ENCODE data around the gene NOS3.

The NOS3 gene

DNA sequence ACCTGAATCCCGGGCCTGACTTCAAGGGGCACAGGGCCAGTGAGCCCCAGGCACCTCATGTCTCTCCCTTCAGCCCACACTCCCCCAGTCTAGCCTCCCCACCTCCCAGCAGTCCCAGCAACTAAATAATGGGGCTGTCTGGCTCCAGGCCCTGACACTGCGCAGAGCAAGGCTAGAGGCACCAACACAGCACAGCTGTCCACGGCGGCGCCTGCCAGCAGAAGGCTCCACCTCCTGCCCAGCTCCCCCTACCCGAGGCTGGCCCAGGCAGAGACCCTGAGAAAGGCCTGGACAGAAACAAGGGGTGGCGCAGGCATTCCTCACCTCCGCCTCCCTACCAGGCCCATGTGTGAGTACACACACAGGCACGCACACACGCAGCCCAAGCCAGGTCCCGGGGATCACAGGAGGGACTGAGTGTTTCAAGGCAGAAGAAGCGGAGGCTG lies 18.8 kb upstream of the NOS3 start:
- H3K27ac ChIP-seq, result no peak overlapping the region

DNA sequence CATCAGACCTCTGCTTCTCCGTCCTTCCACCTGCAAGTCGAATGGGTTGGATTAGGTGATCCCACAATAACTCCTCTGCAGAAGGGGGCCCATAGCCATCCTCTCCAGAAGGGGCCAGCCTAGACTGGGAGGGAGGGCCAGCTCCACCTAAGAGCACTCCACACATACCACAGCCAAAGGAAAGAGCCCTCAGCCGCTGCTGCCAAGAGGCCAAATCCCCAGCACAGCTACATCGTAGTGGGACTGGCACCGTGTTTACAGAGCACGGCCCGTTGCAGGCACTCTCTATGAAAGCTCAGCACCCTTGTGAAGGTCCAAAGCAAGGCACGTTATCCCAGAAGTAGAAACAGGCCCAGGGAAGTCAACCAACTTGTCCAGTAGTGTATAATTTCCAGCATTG lies 18.1 kb upstream of the NOS3 start:
- H3K9ac ChIP-seq, result no peak overlapping the region
- peaks cover 36% of the 10 kb centered on the region for H3K4me1 ChIP-seq
- no peak overlapping the region for H2AFZ ChIP-seq
- peaks cover 9% of the 10 kb centered on the region for H3K79me2 ChIP-seq
- H3K9me3 ChIP-seq (ENCODE audit: control insufficient read depth, low read length), result no peaks in the 10 kb centered on the region
- H3K4me2 ChIP-seq (ENCODE audit: low read length), result no peak overlapping the region
- TF ChIP-seq, protein P1, sequence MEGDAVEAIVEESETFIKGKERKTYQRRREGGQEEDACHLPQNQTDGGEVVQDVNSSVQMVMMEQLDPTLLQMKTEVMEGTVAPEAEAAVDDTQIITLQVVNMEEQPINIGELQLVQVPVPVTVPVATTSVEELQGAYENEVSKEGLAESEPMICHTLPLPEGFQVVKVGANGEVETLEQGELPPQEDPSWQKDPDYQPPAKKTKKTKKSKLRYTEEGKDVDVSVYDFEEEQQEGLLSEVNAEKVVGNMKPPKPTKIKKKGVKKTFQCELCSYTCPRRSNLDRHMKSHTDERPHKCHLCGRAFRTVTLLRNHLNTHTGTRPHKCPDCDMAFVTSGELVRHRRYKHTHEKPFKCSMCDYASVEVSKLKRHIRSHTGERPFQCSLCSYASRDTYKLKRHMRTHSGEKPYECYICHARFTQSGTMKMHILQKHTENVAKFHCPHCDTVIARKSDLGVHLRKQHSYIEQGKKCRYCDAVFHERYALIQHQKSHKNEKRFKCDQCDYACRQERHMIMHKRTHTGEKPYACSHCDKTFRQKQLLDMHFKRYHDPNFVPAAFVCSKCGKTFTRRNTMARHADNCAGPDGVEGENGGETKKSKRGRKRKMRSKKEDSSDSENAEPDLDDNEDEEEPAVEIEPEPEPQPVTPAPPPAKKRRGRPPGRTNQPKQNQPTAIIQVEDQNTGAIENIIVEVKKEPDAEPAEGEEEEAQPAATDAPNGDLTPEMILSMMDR (IDR thresholded peaks at IDR 0.05), result no peak
- H3K4me3 ChIP-seq (ENCODE audit: low read depth, low read length), result no peak overlapping the region
- no peak overlapping the region for H3K27ac ChIP-seq
- H3K36me3 ChIP-seq (ENCODE audit: control insufficient read depth, insufficient read depth, low read length), result no peaks in the 10 kb centered on the region
- H3K27me3 ChIP-seq (ENCODE audit: control insufficient read depth, insufficient read depth, low read length), result no peaks in the 10 kb centered on the region

More for the DNA sequence above, 18.8 kb upstream of the NOS3 start:
- peaks cover 9% of the 10 kb centered on the region for H3K79me2 ChIP-seq
- TF ChIP-seq, protein P1 (IDR thresholded peaks at IDR 0.05), result no peak
- no peak overlapping the region for H3K4me2 ChIP-seq (ENCODE audit: low read length)
- H2AFZ ChIP-seq, result no peak overlapping the region
- H3K36me3 ChIP-seq (ENCODE audit: control insufficient read depth, insufficient read depth, low read length), result no peaks in the 10 kb centered on the region
- H3K4me1 ChIP-seq, result peaks cover 41% of the 10 kb centered on the region
- no peaks in the 10 kb centered on the region for H3K27me3 ChIP-seq (ENCODE audit: control insufficient read depth, insufficient read depth, low read length)
- H3K4me3 ChIP-seq (ENCODE audit: low read depth, low read length), result no peak overlapping the region
- no peaks in the 10 kb centered on the region for H3K9me3 ChIP-seq (ENCODE audit: control insufficient read depth, low read length)
- H3K9ac ChIP-seq, result no peak overlapping the region

DNA sequence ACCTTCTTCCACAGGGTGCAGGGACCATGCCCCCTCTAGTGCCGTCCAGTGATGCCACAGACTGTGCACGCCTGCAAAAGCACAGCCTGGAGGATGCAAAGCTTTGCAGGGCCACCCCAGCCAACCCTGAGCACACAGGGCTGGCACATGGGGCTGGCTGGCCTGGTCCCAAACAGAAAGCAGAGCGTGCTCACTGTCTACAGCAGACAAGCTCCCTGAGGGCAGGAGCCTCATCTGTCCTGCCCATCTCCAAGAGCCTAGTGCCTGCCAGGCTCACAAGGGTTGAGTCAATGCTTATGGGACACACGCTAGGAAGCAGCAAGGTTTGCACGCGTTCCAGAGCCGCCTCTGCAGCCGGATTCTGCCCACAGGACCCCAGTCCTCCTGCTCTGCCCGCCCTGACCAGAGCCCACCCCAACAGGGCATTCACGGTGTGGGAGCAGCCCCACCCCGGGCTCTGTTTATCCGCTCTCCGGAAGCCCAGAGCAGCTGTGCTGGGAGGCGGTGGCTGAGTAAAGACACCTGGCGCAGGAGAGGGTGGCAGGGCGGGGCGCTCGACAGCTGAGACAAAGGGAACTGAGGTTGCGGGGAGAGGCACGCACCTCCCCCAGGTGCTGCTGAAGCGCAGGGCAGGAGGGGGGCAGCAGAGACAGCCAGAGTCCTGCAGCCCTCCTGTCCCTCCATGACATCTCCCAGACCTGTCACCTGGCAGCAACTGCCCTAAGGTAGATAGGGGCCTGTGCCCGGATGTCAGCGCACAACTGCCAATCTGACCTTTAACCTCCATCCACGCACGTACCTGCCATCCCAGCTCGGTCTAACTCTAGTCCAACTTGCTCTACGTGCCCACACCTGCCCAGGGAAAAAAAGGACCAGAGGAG lies 17.0 kb upstream of the NOS3 start:
- Histone ChIP-seq H3K4me1 (peaks cover 29% of the 10 kb centered on the region), H3K9me3 (ENCODE audit: control insufficient read depth, low read length) (no peaks in the 10 kb centered on the region), H3K79me2 (peaks cover 9% of the 10 kb centered on the region), H3K27ac (peak overlapping the region; percentile 99), H3K36me3 (ENCODE audit: control insufficient read depth, insufficient read depth, low read length) (no peaks in the 10 kb centered on the region), H3K9ac (no peak overlapping the region), H2AFZ (no peak overlapping the region), H3K4me2 (ENCODE audit: low read length) (no peak overlapping the region), H3K27me3 (ENCODE audit: control insufficient read depth, insufficient read depth, low read length) (no peaks in the 10 kb centered on the region), H3K4me3 (ENCODE audit: low read depth, low read length) (no peak overlapping the region)
- TF ChIP-seq, protein P1 (IDR thresholded peaks at IDR 0.05), result no peak

DNA sequence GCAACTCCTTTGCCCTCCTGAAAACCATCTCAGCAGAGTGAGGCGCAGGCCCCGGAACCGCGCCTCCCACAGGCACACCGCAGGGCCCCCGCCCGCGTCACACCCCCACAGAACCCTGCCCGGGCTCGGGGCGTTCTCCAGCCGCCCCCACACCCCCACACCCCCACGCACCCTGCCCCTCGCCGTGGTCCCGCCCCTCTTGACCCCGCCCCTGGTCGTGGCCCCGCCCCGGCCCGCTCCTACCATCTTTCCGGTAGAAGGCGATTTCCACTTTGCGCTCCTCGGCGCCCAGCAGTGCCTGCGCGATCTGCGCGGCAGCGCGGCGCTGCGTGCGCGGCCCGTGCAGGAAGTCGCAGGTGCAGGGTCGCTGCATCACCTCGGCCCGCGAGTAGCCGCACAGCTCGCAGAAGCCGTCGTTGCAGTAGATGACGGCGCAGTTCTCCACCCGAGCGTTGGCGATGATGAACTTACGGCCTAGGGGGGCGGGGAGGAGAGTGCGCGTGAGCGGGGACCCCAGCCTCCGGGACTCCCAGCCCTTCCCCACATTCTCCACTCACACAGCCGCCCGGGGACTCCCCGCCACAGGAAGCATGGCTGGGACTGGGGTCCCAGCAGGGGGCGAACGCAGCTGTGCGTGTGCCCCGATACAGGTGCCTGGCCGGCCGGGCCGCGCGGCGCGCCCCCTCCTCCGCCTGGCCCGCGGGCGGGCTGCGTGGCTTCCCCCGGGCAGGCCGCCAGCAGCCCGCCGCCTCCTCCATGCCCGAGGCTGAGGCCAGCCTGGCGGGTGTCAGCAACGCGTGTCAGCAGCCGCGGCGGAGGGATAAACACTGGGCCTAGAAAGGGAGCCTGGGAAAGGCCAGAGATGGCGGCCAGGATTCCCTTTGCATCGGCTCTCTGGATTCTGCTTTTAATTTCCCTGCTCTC lies 16.1 kb upstream of the NOS3 start:
- Histone ChIP-seq H3K27me3 (ENCODE audit: control insufficient read depth, insufficient read depth, low read length) (no peaks in the 10 kb centered on the region), H3K4me1 (peaks cover 29% of the 10 kb centered on the region), H3K4me3 (ENCODE audit: low read depth, low read length) (peak overlapping the region; percentile 66), H3K9me3 (ENCODE audit: control insufficient read depth, low read length) (no peaks in the 10 kb centered on the region), H3K79me2 (peaks cover 9% of the 10 kb centered on the region), H3K36me3 (ENCODE audit: control insufficient read depth, insufficient read depth, low read length) (no peaks in the 10 kb centered on the region), H3K27ac (peak overlapping the region; percentile 99), H3K9ac (peak overlapping the region; percentile 72), H2AFZ (peak overlapping the region; percentile 79), H3K4me2 (ENCODE audit: low read length) (peak overlapping the region; percentile 65)
- TF ChIP-seq, protein P1 (IDR thresholded peaks at IDR 0.05), result peak; percentile 27
